Measurements from ENCODE around the gene EIF2A.
"Not testable (repeated sequence)": the region's sequence is repeated elsewhere in the genome, so short reads cannot be mapped to it uniquely, and the experiment has no call there.

Gene EIF2A

GRCh38 chr3:150557725-150558124, 11.1 kb downstream of the EIF2A start:
- H3K9me3 Mint-ChIP-seq = no peaks in the 10 kb centered on the region
- H3K27me3 Mint-ChIP-seq (ENCODE audit: low read depth) = no peaks in the 10 kb centered on the region
- H3K36me3 Mint-ChIP-seq (ENCODE audit: low read depth) = peaks cover 26% of the 10 kb centered on the region
- H3K4me1 Mint-ChIP-seq (ENCODE audit: low read depth) = peaks cover 23% of the 10 kb centered on the region
- H3K27ac Mint-ChIP-seq = no peak overlapping the region
- H3K4me3 Mint-ChIP-seq = no peak overlapping the region

- H3K36me3 Mint-ChIP-seq (ENCODE audit: low read depth) = peaks cover 34% of the 10 kb centered on the region
- no peaks in the 10 kb centered on the region for H3K9me3 Mint-ChIP-seq
- no peaks in the 10 kb centered on the region for H3K4me1 Mint-ChIP-seq (ENCODE audit: low read depth)
- H3K27me3 Mint-ChIP-seq (ENCODE audit: low read depth) = no peaks in the 10 kb centered on the region
- H3K27ac Mint-ChIP-seq = no peak overlapping the region
- no peak overlapping the region for H3K4me3 Mint-ChIP-seq
Observed at GRCh38 chr3:150564243-150564642, 17.7 kb downstream of the EIF2A start.

- Mint-ChIP-seq H3K27ac (no peak overlapping the region), H3K4me1 (ENCODE audit: low read depth) (no peaks in the 10 kb centered on the region), H3K27me3 (ENCODE audit: low read depth) (no peaks in the 10 kb centered on the region), H3K4me3 (no peak overlapping the region), H3K36me3 (ENCODE audit: low read depth) (peaks cover 40% of the 10 kb centered on the region), H3K9me3 (no peaks in the 10 kb centered on the region)
Observed at GRCh38 chr3:150567328-150567727, 20.7 kb downstream of the EIF2A start.

- no peak overlapping the region for H3K27ac Mint-ChIP-seq
- H3K36me3 Mint-ChIP-seq (ENCODE audit: low read depth) = peaks cover 39% of the 10 kb centered on the region
Observed at GRCh38 chr3:150577855-150578254, 31.3 kb downstream of the EIF2A start.

GRCh38 chr3:150581174-150581573, 34.6 kb downstream of the EIF2A start:
- Mint-ChIP-seq H3K4me1 (ENCODE audit: low read depth) (peaks cover 17% of the 10 kb centered on the region), H3K36me3 (ENCODE audit: low read depth) (peaks cover 52% of the 10 kb centered on the region), H3K4me3 (no peak overlapping the region), H3K9me3 (no peaks in the 10 kb centered on the region), H3K27me3 (ENCODE audit: low read depth) (no peaks in the 10 kb centered on the region), H3K27ac (no peak overlapping the region)

More at GRCh38 chr3:150577855-150578254, 31.3 kb downstream of the EIF2A start:
- Mint-ChIP-seq H3K4me3 (no peak overlapping the region), H3K27me3 (ENCODE audit: low read depth) (no peaks in the 10 kb centered on the region), H3K4me1 (ENCODE audit: low read depth) (peaks cover 13% of the 10 kb centered on the region), H3K9me3 (no peaks in the 10 kb centered on the region)

GRCh38 chr3:150582620-150583019, 36.0 kb downstream of the EIF2A start:
- Mint-ChIP-seq H3K4me3 (no peak overlapping the region), H3K9me3 (no peaks in the 10 kb centered on the region), H3K27me3 (ENCODE audit: low read depth) (no peaks in the 10 kb centered on the region), H3K36me3 (ENCODE audit: low read depth) (peaks cover 37% of the 10 kb centered on the region), H3K27ac (no peak overlapping the region), H3K4me1 (ENCODE audit: low read depth) (peaks cover 15% of the 10 kb centered on the region)

- Mint-ChIP-seq H3K36me3 (ENCODE audit: low read depth) (peaks cover 34% of the 10 kb centered on the region), H3K27ac (peak overlapping the region; percentile 63)
Observed at GRCh38 chr3:150583028-150583427, 36.4 kb downstream of the EIF2A start.

GRCh38 chr3:150588027-150588830, 41.6 kb downstream of the EIF2A start:
- no peak overlapping the region for H3K4me3 Mint-ChIP-seq
- H3K27ac Mint-ChIP-seq = no peak overlapping the region
- no peaks in the 10 kb centered on the region for H3K9me3 Mint-ChIP-seq
- no peaks in the 10 kb centered on the region for H3K27me3 Mint-ChIP-seq (ENCODE audit: low read depth)
- H3K36me3 Mint-ChIP-seq (ENCODE audit: low read depth) = peaks cover 15% of the 10 kb centered on the region
- peaks cover 17% of the 10 kb centered on the region for H3K4me1 Mint-ChIP-seq (ENCODE audit: low read depth)

More at GRCh38 chr3:150583028-150583427, 36.4 kb downstream of the EIF2A start:
- Mint-ChIP-seq H3K4me1 (ENCODE audit: low read depth) (peaks cover 14% of the 10 kb centered on the region), H3K9me3 (no peaks in the 10 kb centered on the region), H3K27me3 (ENCODE audit: low read depth) (no peaks in the 10 kb centered on the region), H3K4me3 (no peak overlapping the region)

- Mint-ChIP-seq H3K27ac (peak overlapping the region; percentile 1), H3K4me3 (peak overlapping the region; percentile 1), H3K9me3 (no peaks in the 10 kb centered on the region), H3K4me1 (ENCODE audit: low read depth) (peaks cover 16% of the 10 kb centered on the region), H3K27me3 (ENCODE audit: low read depth) (no peaks in the 10 kb centered on the region), H3K36me3 (ENCODE audit: low read depth) (peaks cover 12% of the 10 kb centered on the region)
Observed at GRCh38 chr3:150589759-150590158, 43.2 kb downstream of the EIF2A start.

- Mint-ChIP-seq H3K4me1 (ENCODE audit: low read depth) (peaks cover 8% of the 10 kb centered on the region), H3K27me3 (ENCODE audit: low read depth) (no peaks in the 10 kb centered on the region), H3K4me3 (no peak overlapping the region), H3K36me3 (ENCODE audit: low read depth) (no peaks in the 10 kb centered on the region), H3K27ac (no peak overlapping the region), H3K9me3 (no peaks in the 10 kb centered on the region)
Observed at GRCh38 chr3:150594150-150594549, 47.6 kb downstream of the EIF2A start.

GRCh38 chr3:150597646-150598045, 51.1 kb downstream of the EIF2A start:
- no peaks in the 10 kb centered on the region for H3K27me3 Mint-ChIP-seq (ENCODE audit: low read depth)
- H3K36me3 Mint-ChIP-seq (ENCODE audit: low read depth) = peaks cover 11% of the 10 kb centered on the region
- H3K27ac Mint-ChIP-seq = no peak overlapping the region
- no peak overlapping the region for H3K4me3 Mint-ChIP-seq
- peaks cover 27% of the 10 kb centered on the region for H3K4me1 Mint-ChIP-seq (ENCODE audit: low read depth)
- H3K9me3 Mint-ChIP-seq = no peaks in the 10 kb centered on the region

- no peaks in the 10 kb centered on the region for H3K27me3 Mint-ChIP-seq (ENCODE audit: low read depth)
- H3K4me3 Mint-ChIP-seq = no peak overlapping the region
- H3K27ac Mint-ChIP-seq = no peak overlapping the region
- no peaks in the 10 kb centered on the region for H3K9me3 Mint-ChIP-seq
- peaks cover 18% of the 10 kb centered on the region for H3K36me3 Mint-ChIP-seq (ENCODE audit: low read depth)
- peaks cover 37% of the 10 kb centered on the region for H3K4me1 Mint-ChIP-seq (ENCODE audit: low read depth)
Observed at GRCh38 chr3:150599611-150600297, 53.2 kb downstream of the EIF2A start.

GRCh38 chr3:150600647-150601530, 54.3 kb downstream of the EIF2A start:
- H3K27me3 Mint-ChIP-seq (ENCODE audit: low read depth); H3K4me3 Mint-ChIP-seq; H3K9me3 Mint-ChIP-seq: not testable (repeated sequence)
- peaks cover 23% of the 10 kb centered on the region for H3K36me3 Mint-ChIP-seq (ENCODE audit: low read depth)
- peaks cover 42% of the 10 kb centered on the region for H3K4me1 Mint-ChIP-seq (ENCODE audit: low read depth)
- peak overlapping the region; percentile 60 for H3K27ac Mint-ChIP-seq

GRCh38 chr3:150602426-150603152, 56.0 kb downstream of the EIF2A start:
- Mint-ChIP-seq H3K4me1 (ENCODE audit: low read depth) (peaks cover 57% of the 10 kb centered on the region), H3K4me3 (peak overlapping the region; percentile 95), H3K27ac (peak overlapping the region; percentile 96), H3K9me3 (no peaks in the 10 kb centered on the region), H3K36me3 (ENCODE audit: low read depth) (peaks cover 36% of the 10 kb centered on the region), H3K27me3 (ENCODE audit: low read depth) (no peaks in the 10 kb centered on the region)

Data from T-helper 1 cell treated with Interleukin-12 subunit alpha and Interleukin-12 subunit beta and Interleukin-4 antibody, amounts not matched to agents 30 μg/mL and 1 μg/mL, for 36 hours (primary cell).